ENCODE data around the gene SIRPD. TPM values are rescaled to one million over a fixed set of nuclear protein-coding genes. Genes with fewer than 3 reads are reported as not detected.

The SIRPD gene
- total RNA-seq, 2 experiments from 2014 or later: not detected

- ATAC-seq: no peak
- no peak for TF ChIP-seq CTCF (IDR thresholded peaks at IDR 0.05)
- ChIA-PET POLR2A (no interaction called here), CTCF (interaction anchor here (0.8 to 3.3 kb wide), 7 partner anchors 20 to 246 kb away, joined by 3 to 23 read pairs (median 4); no protein-coding TSS in a partner anchor)
- Mint-ChIP-seq H3K27ac (no peak overlapping the region), H3K4me1 (ENCODE audit: low read depth) (peaks cover 13% of the 10 kb centered on the region), H3K36me3 (ENCODE audit: low read depth) (no peaks in the 10 kb centered on the region), H3K27me3 (no peaks in the 10 kb centered on the region), H3K4me3 (no peak overlapping the region), H3K9me3 (no peaks in the 10 kb centered on the region)
- intact Hi-C loops (cut with micrococcal nuclease): loop anchor here (10.0 kb wide), 1 partner anchor 200 kb away; no protein-coding TSS in a partner anchor
- DNase-seq: no peak
These were observed 23.0 kb downstream of the SIRPD start for GRCh38 chr20:1534526-1534925.

- Mint-ChIP-seq H3K9me3 (peaks cover 2% of the 10 kb centered on the region), H3K27ac (no peak overlapping the region), H3K27me3 (peaks cover 2% of the 10 kb centered on the region), H3K4me1 (ENCODE audit: low read depth) (peaks cover 9% of the 10 kb centered on the region), H3K36me3 (ENCODE audit: low read depth) (no peaks in the 10 kb centered on the region), H3K4me3 (no peak overlapping the region)
- DNase-seq: no peak
- ChIA-PET POLR2A (no interaction called here), CTCF (interaction anchor here (2.1 to 3.3 kb wide), 3 partner anchors 30 to 243 kb away, joined by 10 to 23 read pairs (median 12); no protein-coding TSS in a partner anchor)
- no peak for ATAC-seq
- TF ChIP-seq CTCF (IDR thresholded peaks at IDR 0.05): no peak
- intact Hi-C loops (cut with micrococcal nuclease): loop anchor here (10.0 kb wide), 1 partner anchor 202 kb away; no protein-coding TSS in a partner anchor
These were observed 24.4 kb downstream of the SIRPD start for GRCh38 chr20:1533059-1533458.

GRCh38 chr20:1528811-1529210 is 28.7 kb downstream of the SIRPD start:
- POLR2A ChIA-PET: no interaction called here
- intact Hi-C loops (cut with micrococcal nuclease): no loop called here
- peaks cover 7% of the 10 kb centered on the region for H3K4me1 Mint-ChIP-seq (ENCODE audit: low read depth)
- TF ChIP-seq CTCF (IDR thresholded peaks at IDR 0.05): no peak
- no peak for DNase-seq
- H3K4me3 Mint-ChIP-seq: no peak overlapping the region
- no peaks in the 10 kb centered on the region for H3K36me3 Mint-ChIP-seq (ENCODE audit: low read depth)
- H3K9me3 Mint-ChIP-seq: peaks cover 6% of the 10 kb centered on the region
- ATAC-seq: no peak
- H3K27ac Mint-ChIP-seq: no peak overlapping the region
- H3K27me3 Mint-ChIP-seq: peaks cover 2% of the 10 kb centered on the region
- CTCF ChIA-PET: interaction anchor here (1.0 to 3.5 kb wide), 4 partner anchors 25 to 248 kb away, joined by 3 to 17 read pairs (median 9); no protein-coding TSS in a partner anchor

- Mint-ChIP-seq H3K27ac (no peak overlapping the region), H3K9me3 (peaks cover 6% of the 10 kb centered on the region), H3K36me3 (ENCODE audit: low read depth) (no peaks in the 10 kb centered on the region), H3K27me3 (peaks cover 4% of the 10 kb centered on the region), H3K4me1 (ENCODE audit: low read depth) (peaks cover 7% of the 10 kb centered on the region), H3K4me3 (no peak overlapping the region)
- CTCF ChIA-PET: interaction anchor here (1.0 to 3.5 kb wide), 4 partner anchors 24 to 249 kb away, joined by 3 to 17 read pairs (median 9); no protein-coding TSS in a partner anchor
- POLR2A ChIA-PET: no interaction called here
- no peak for TF ChIP-seq CTCF (IDR thresholded peaks at IDR 0.05)
- intact Hi-C loops (cut with micrococcal nuclease): no loop called here
- DNase-seq: no peak
- ATAC-seq: no peak
These were observed 29.6 kb downstream of the SIRPD start for GRCh38 chr20:1527923-1528322.

- peaks cover 6% of the 10 kb centered on the region for H3K9me3 Mint-ChIP-seq
- no peak for TF ChIP-seq CTCF (IDR thresholded peaks at IDR 0.05)
These were observed 30.6 kb downstream of the SIRPD start for GRCh38 chr20:1526896-1527295.

More at GRCh38 chr20:1526896-1527295, 30.6 kb downstream of the SIRPD start:
- H3K4me3 Mint-ChIP-seq: no peak overlapping the region
- peaks cover 7% of the 10 kb centered on the region for H3K4me1 Mint-ChIP-seq (ENCODE audit: low read depth)
- ChIA-PET CTCF (interaction anchor here (1.4 to 3.3 kb wide), 2 partner anchors 211 to 250 kb away, joined by 3 to 15 read pairs; no protein-coding TSS in a partner anchor), POLR2A (interaction anchor here (0.6 kb wide), 1 partner anchor 193 kb away, joined by 3 read pairs; no protein-coding TSS in a partner anchor)
- ATAC-seq (no peak), DNase-seq (no peak)
- intact Hi-C loops (cut with micrococcal nuclease): no loop called here
- H3K36me3 Mint-ChIP-seq (ENCODE audit: low read depth): no peaks in the 10 kb centered on the region
- H3K27ac Mint-ChIP-seq: no peak overlapping the region
- H3K27me3 Mint-ChIP-seq: peaks cover 4% of the 10 kb centered on the region
